ENCODE results near the gene FAM107B.
"Not testable (repeated sequence)": the region's sequence is repeated elsewhere in the genome, so short reads cannot be mapped to it uniquely, and the experiment has no call there.

Gene FAM107B

GRCh38 chr10:14688606-14689005, 86.1 kb downstream of the FAM107B start:
- DNase-seq: no peak

GRCh38 chr10:14688189-14688588, 86.5 kb downstream of the FAM107B start:
- not testable (repeated sequence) for DNase-seq

- DNase-seq: no peak
These were observed 87.4 kb downstream of the FAM107B start for GRCh38 chr10:14687340-14687739.

GRCh38 chr10:14686356-14686755, 88.3 kb downstream of the FAM107B start:
- no peak for DNase-seq

- DNase-seq: no peak
These were observed 90.3 kb downstream of the FAM107B start for GRCh38 chr10:14684354-14684753.

- DNase-seq: no peak
These were observed 91.4 kb downstream of the FAM107B start for GRCh38 chr10:14683256-14683655.

- no peak for DNase-seq
These were observed 92.9 kb downstream of the FAM107B start for GRCh38 chr10:14681802-14682201.

- DNase-seq: no peak
These were observed 93.4 kb downstream of the FAM107B start for GRCh38 chr10:14681305-14681704.

GRCh38 chr10:14678637-14679036, 96.1 kb downstream of the FAM107B start:
- no peak for DNase-seq

- no peak for DNase-seq
These were observed 98.0 kb downstream of the FAM107B start for GRCh38 chr10:14676732-14677131.

GRCh38 chr10:14674376-14675050, 100.2 kb downstream of the FAM107B start:
- no peak for DNase-seq

GRCh38 chr10:14673189-14673861, 101.4 kb downstream of the FAM107B start:
- DNase-seq: no peak

- no peak for DNase-seq
These were observed 103.3 kb downstream of the FAM107B start for GRCh38 chr10:14671386-14671831.

GRCh38 chr10:14670551-14671240, 104.0 kb downstream of the FAM107B start:
- DNase-seq: no peak

- no peak for DNase-seq
These were observed 105.1 kb downstream of the FAM107B start for GRCh38 chr10:14669576-14669975.

- no peak for DNase-seq
These were observed 106.9 kb downstream of the FAM107B start for GRCh38 chr10:14667781-14668180.

- DNase-seq: no peak
These were observed 107.4 kb downstream of the FAM107B start for GRCh38 chr10:14667280-14667679.

- DNase-seq: no peak
These were observed 108.5 kb downstream of the FAM107B start for GRCh38 chr10:14665865-14666857.

GRCh38 chr10:14665304-14665703, 109.4 kb downstream of the FAM107B start:
- DNase-seq: no peak

GRCh38 chr10:14664345-14664744, 110.4 kb downstream of the FAM107B start:
- DNase-seq: no peak

- DNase-seq: no peak
These were observed 112.9 kb downstream of the FAM107B start for GRCh38 chr10:14661818-14662217.

GRCh38 chr10:14660831-14661230, 113.9 kb downstream of the FAM107B start:
- no peak for DNase-seq
